ENCODE data around the gene ATP11B.

GRCh38 chr3:182755308-182755707 lies 38.0 kb upstream of the ATP11B start:
- TF ChIP-seq CTCF (conservative IDR thresholded peaks at IDR 0.05 in 1 of 2, IDR thresholded peaks at IDR 0.05 in 1 of 2; ENCODE audit: extremely low read depth in 1 of 2, insufficient read depth in 1 of 2, low read depth in 1 of 2, low read length in 2 of 2) = no peak
- no peak for TF ChIP-seq EZH2 (IDR thresholded peaks at IDR 0.05; ENCODE audit: borderline replicate concordance, low read length)

Measured in mammary epithelial cell (primary cell).